Measurements from ENCODE around the gene ATXN1.

The ATXN1 gene

GRCh38 chr6:16570221-16570553 is 191.1 kb downstream of the ATXN1 start:
- no peaks in the 10 kb centered on the region for H4K20me1 ChIP-seq (ENCODE audit: insufficient read depth, low read length, poor library complexity, severe bottlenecking)
- H2AFZ ChIP-seq (ENCODE audit: low read length), result no peak overlapping the region
- H3K9me3 ChIP-seq (ENCODE audit: insufficient read depth, low read depth, low read length), result no peaks in the 10 kb centered on the region
- no peak overlapping the region for H3K9ac ChIP-seq (ENCODE audit: low read depth, low read length, poor library complexity, severe bottlenecking)
- no peak overlapping the region for H3K4me2 ChIP-seq (ENCODE audit: low read depth, low read length, poor library complexity, severe bottlenecking)
- H3F3A ChIP-seq (ENCODE audit: low read depth), result no peaks in the 10 kb centered on the region
- H3K36me3 ChIP-seq (ENCODE audit: insufficient read depth, low read length), result no peaks in the 10 kb centered on the region
- no peaks in the 10 kb centered on the region for H3K9me2 ChIP-seq (replicated peaks; ENCODE audit: low read depth, low read length)
- H3K4me1 ChIP-seq (ENCODE audit: insufficient read depth, low read length, poor library complexity, severe bottlenecking), result peaks cover 6% of the 10 kb centered on the region
- no peaks in the 10 kb centered on the region for H3K79me2 ChIP-seq (ENCODE audit: insufficient read depth, low read length)
- TF ChIP-seq EZH2phosphoT487 (IDR thresholded peaks at IDR 0.05; ENCODE audit: borderline replicate concordance) (no peak), CTCF (conservative IDR thresholded peaks at IDR 0.05; ENCODE audit: low read length) (no peak)
- no peaks in the 10 kb centered on the region for H3K27me3 ChIP-seq (ENCODE audit: insufficient read depth, low read length, poor library complexity, severe bottlenecking)
- no peak overlapping the region for H3K4me3 ChIP-seq (ENCODE audit: low read length, poor library complexity, severe bottlenecking)

GRCh38 chr6:16568128-16568527 is 193.1 kb downstream of the ATXN1 start:
- Histone ChIP-seq H3K36me3 (ENCODE audit: insufficient read depth, low read length) (no peaks in the 10 kb centered on the region), H4K20me1 (ENCODE audit: insufficient read depth, low read length, poor library complexity, severe bottlenecking) (no peaks in the 10 kb centered on the region), H3K4me2 (ENCODE audit: low read depth, low read length, poor library complexity, severe bottlenecking) (no peak overlapping the region), H3K9ac (ENCODE audit: low read depth, low read length, poor library complexity, severe bottlenecking) (no peak overlapping the region), H3F3A (ENCODE audit: low read depth) (no peaks in the 10 kb centered on the region), H3K4me3 (ENCODE audit: low read length, poor library complexity, severe bottlenecking) (no peak overlapping the region), H3K79me2 (ENCODE audit: insufficient read depth, low read length) (no peaks in the 10 kb centered on the region), H3K9me3 (ENCODE audit: insufficient read depth, low read depth, low read length) (no peaks in the 10 kb centered on the region), H3K27me3 (ENCODE audit: insufficient read depth, low read length, poor library complexity, severe bottlenecking) (no peaks in the 10 kb centered on the region), H3K9me2 (replicated peaks; ENCODE audit: low read depth, low read length) (no peaks in the 10 kb centered on the region), H2AFZ (ENCODE audit: low read length) (no peak overlapping the region), H3K4me1 (ENCODE audit: insufficient read depth, low read length, poor library complexity, severe bottlenecking) (peaks cover 6% of the 10 kb centered on the region)
- TF ChIP-seq CTCF (conservative IDR thresholded peaks at IDR 0.05; ENCODE audit: low read length), result no peak
- no peak for TF ChIP-seq EZH2phosphoT487 (IDR thresholded peaks at IDR 0.05; ENCODE audit: borderline replicate concordance)

GRCh38 chr6:16567071-16567470 is 194.2 kb downstream of the ATXN1 start:
- H3K36me3 ChIP-seq (ENCODE audit: insufficient read depth, low read length), result no peaks in the 10 kb centered on the region
- H3K27me3 ChIP-seq (ENCODE audit: insufficient read depth, low read length, poor library complexity, severe bottlenecking), result no peaks in the 10 kb centered on the region
- no peaks in the 10 kb centered on the region for H3K9me3 ChIP-seq (ENCODE audit: insufficient read depth, low read depth, low read length)
- H3F3A ChIP-seq (ENCODE audit: low read depth), result no peaks in the 10 kb centered on the region
- no peak overlapping the region for H3K4me2 ChIP-seq (ENCODE audit: low read depth, low read length, poor library complexity, severe bottlenecking)
- H3K9me2 ChIP-seq (replicated peaks; ENCODE audit: low read depth, low read length), result no peaks in the 10 kb centered on the region
- no peak for TF ChIP-seq EZH2phosphoT487 (IDR thresholded peaks at IDR 0.05; ENCODE audit: borderline replicate concordance)
- TF ChIP-seq CTCF (conservative IDR thresholded peaks at IDR 0.05; ENCODE audit: low read length), result no peak
- peaks cover 6% of the 10 kb centered on the region for H3K4me1 ChIP-seq (ENCODE audit: insufficient read depth, low read length, poor library complexity, severe bottlenecking)
- no peaks in the 10 kb centered on the region for H3K79me2 ChIP-seq (ENCODE audit: insufficient read depth, low read length)
- no peak overlapping the region for H2AFZ ChIP-seq (ENCODE audit: low read length)
- H4K20me1 ChIP-seq (ENCODE audit: insufficient read depth, low read length, poor library complexity, severe bottlenecking), result no peaks in the 10 kb centered on the region
- no peak overlapping the region for H3K4me3 ChIP-seq (ENCODE audit: low read length, poor library complexity, severe bottlenecking)
- H3K9ac ChIP-seq (ENCODE audit: low read depth, low read length, poor library complexity, severe bottlenecking), result no peak overlapping the region

Data from Loucy (cell line).